Keratinocyte (primary cell): ENCODE data around the gene CACNA1C. TPM values are rescaled to one million over a fixed set of nuclear protein-coding genes. Genes with fewer than 3 reads are reported as not detected.

ENCODE experiments used
- DNase-seq: peaks from one replicate; pipeline ENCODE4 v3.0.0-alpha.2; 2011; ENCODE audit warnings: low read depth, missing footprints, low spot score
- FAIRE-seq: peaks from 2 replicates; lab custom pipeline; 2011; peaks lifted over from hg19 to GRCh38; lab: Jason Lieb, UNC
- H2AFZ ChIP-seq: 2 replicates; pipeline ENCODE4 v1.6.0; 2012; ENCODE audit warnings: low read length, control low read depth, inconsistent platforms; ENCODE audit not compliant: control insufficient read depth
- H3K27ac ChIP-seq: 2 replicates; pipeline ENCODE4 v1.5.1; 2011; ENCODE audit warnings: low read length; ENCODE audit not compliant: control insufficient read depth, insufficient read depth
- H3K27me3 ChIP-seq: 3 replicates; pipeline ENCODE4 v1.6.0; 2011; ENCODE audit warnings: low read length; ENCODE audit not compliant: control insufficient read depth, insufficient read depth; ENCODE audit errors: extremely low read depth
- H3K36me3 ChIP-seq, 2 experiments: 2 replicates in 1 of 2; 3 replicates in 1 of 2; pipeline ENCODE4 v1.5.1; 2011; ENCODE audit warnings: low read length in 2 of 2, mild to moderate bottlenecking in 1 of 2; ENCODE audit not compliant: control insufficient read depth in 2 of 2, insufficient read depth in 2 of 2; ENCODE audit errors: extremely low read depth in 1 of 2
- H3K4me1 ChIP-seq: 3 replicates; pipeline ENCODE4 v1.5.1; 2011; ENCODE audit warnings: low read length; ENCODE audit not compliant: control insufficient read depth, insufficient read depth; ENCODE audit errors: extremely low read depth
- H3K4me2 ChIP-seq: 3 replicates; pipeline ENCODE4 v1.6.0; 2011; ENCODE audit warnings: low read depth, low read length; ENCODE audit not compliant: control insufficient read depth, insufficient read depth; ENCODE audit errors: extremely low read depth
- H3K4me3 ChIP-seq, 3 experiments: fragments of 200-600 bp in 1 of 3; sonication (generic) in 1 of 3; 2 replicates in 2 of 3; 3 replicates in 1 of 3; pipeline ENCODE4 v1.5.1; 2011 to 2016; ENCODE audit warnings: low read length in 3 of 3, mild to moderate bottlenecking in 3 of 3, control low read depth in 2 of 3, inconsistent platforms in 1 of 3, low read depth in 1 of 3, mixed read lengths in 1 of 3, mixed run types in 1 of 3, moderate library complexity in 1 of 3; ENCODE audit not compliant: control insufficient read depth in 2 of 3, insufficient read depth in 2 of 3; ENCODE audit errors: extremely low read depth in 1 of 3
- H3K79me2 ChIP-seq: 2 replicates; pipeline ENCODE4 v1.6.0; 2012; ENCODE audit warnings: low read length; ENCODE audit not compliant: control insufficient read depth, insufficient read depth
- H3K9ac ChIP-seq: 3 replicates; pipeline ENCODE4 v1.6.0; 2011; ENCODE audit warnings: low read length; ENCODE audit not compliant: control insufficient read depth, insufficient read depth; ENCODE audit errors: extremely low read depth
- H3K9me1 ChIP-seq: 3 replicates; pipeline ENCODE4 v1.6.0; 2011; ENCODE audit warnings: low read length; ENCODE audit not compliant: control insufficient read depth, insufficient read depth; ENCODE audit errors: extremely low read depth
- H3K9me3 ChIP-seq: 2 replicates; pipeline ENCODE4 v1.5.1; 2012; ENCODE audit warnings: low read depth, low read length; ENCODE audit not compliant: control insufficient read depth
- H4K20me1 ChIP-seq: 3 replicates; pipeline ENCODE4 v1.6.0; 2011; ENCODE audit warnings: low read length; ENCODE audit not compliant: control insufficient read depth, insufficient read depth; ENCODE audit errors: extremely low read depth
- CTCF ChIP-seq, 3 experiments: IDR thresholded peaks in 1 of 3; conservative IDR thresholded peaks in 1 of 3; optimal IDR thresholded peaks in 1 of 3; 2 replicates in 2 of 3; 3 replicates in 1 of 3; pipeline versions ENCODE3 to v1.5.1; 2011; ENCODE audit warnings: low read length in 3 of 3, mild to moderate bottlenecking in 3 of 3, moderate library complexity in 2 of 3, control low read depth in 1 of 3, inconsistent platforms in 1 of 3; ENCODE audit not compliant: insufficient read depth in 2 of 3; ENCODE audit errors: extremely low read depth in 1 of 3
- EZH2 ChIP-seq: IDR thresholded peaks from one replicate; pipeline ENCODE4 v1.6.1; 2012; ENCODE audit warnings: inconsistent platforms, mild to moderate bottlenecking, low read length, moderate library complexity
- dilution Hi-C: fragments of 300-500 bp; cut with MboI; formaldehyde crosslinking; loops from one replicate; pipeline ENCODE4 v1.7.0; 2020; ENCODE audit warnings: low sequenced_read_pairs; ENCODE audit not compliant: extremely low pct_ligation_motif_present
- polyA plus RNA-seq, 5 experiments: library from polyadenylated mRNA; depleted of rRNA in 3 of 5; stranded (reverse) in 3 of 5; stranded (forward) in 1 of 5; unstranded in 1 of 5; fragments of >200 nt; gene quantifications; 1 replicate in 1 of 5; 2 replicates in 3 of 5; 3 replicates in 1 of 5; pipeline versions ENCODE4 v1.2.1 to v1.2.3, GENCODE V29; 2011 to 2012; ENCODE audit warnings: missing spikeins in 2 of 5, low read depth in 1 of 5, low replicate concordance in 1 of 5

The CACNA1C gene
- polyA plus RNA-seq, 1 donor (not counting 4 experiments of a cell fraction or from before 2014, with no cell fraction given) = not detected

GRCh38 chr12:2276288-2277033, 223.7 kb downstream of the CACNA1C start:
- Histone ChIP-seq H3K79me2 (no peaks in the 10 kb centered on the region), H3K36me3 (no peaks in the 10 kb centered on the region), H3K9me3 (no peaks in the 10 kb centered on the region), H3K4me1 (no peaks in the 10 kb centered on the region), H3K27me3 (no peaks in the 10 kb centered on the region), H4K20me1 (no peaks in the 10 kb centered on the region), H3K9ac (no peak overlapping the region), H3K4me3 (no peak overlapping the region), H2AFZ (no peak overlapping the region), H3K4me2 (no peak overlapping the region), H3K9me1 (no peaks in the 10 kb centered on the region), H3K27ac (no peak overlapping the region)
- FAIRE-seq = no peak
- dilution Hi-C loops = loop anchor here (25.0 kb wide), 1 partner anchor 239 kb away; no protein-coding TSS in a partner anchor
- TF ChIP-seq EZH2 (no peak), CTCF (optimal IDR thresholded peaks at IDR 0.05 in 1 of 3, IDR thresholded peaks at IDR 0.05 in 1 of 3, conservative IDR thresholded peaks at IDR 0.05 in 1 of 3; ENCODE audit: extremely low read depth in 1 of 3, insufficient read depth in 2 of 3, low read length in 3 of 3) (no peak)
- no peak for DNase-seq

- Histone ChIP-seq H3K27ac (no peak overlapping the region), H3K36me3 (no peaks in the 10 kb centered on the region), H3K79me2 (no peaks in the 10 kb centered on the region), H3K27me3 (no peaks in the 10 kb centered on the region), H3K9me3 (no peaks in the 10 kb centered on the region), H3K4me2 (no peak overlapping the region), H2AFZ (no peak overlapping the region), H3K4me1 (no peaks in the 10 kb centered on the region), H3K4me3 (no peak overlapping the region), H4K20me1 (no peaks in the 10 kb centered on the region), H3K9me1 (no peaks in the 10 kb centered on the region), H3K9ac (no peak overlapping the region)
- no peak for DNase-seq
- TF ChIP-seq CTCF (optimal IDR thresholded peaks at IDR 0.05 in 1 of 3, IDR thresholded peaks at IDR 0.05 in 1 of 3, conservative IDR thresholded peaks at IDR 0.05 in 1 of 3; ENCODE audit: extremely low read depth in 1 of 3, insufficient read depth in 2 of 3, low read length in 3 of 3) (no peak), EZH2 (no peak)
- dilution Hi-C loops = loop anchor here (25.0 kb wide), 1 partner anchor 240 kb away; no protein-coding TSS in a partner anchor
- FAIRE-seq = no peak
These were observed 224.8 kb downstream of the CACNA1C start for GRCh38 chr12:2277492-2278155.
